Hepatocyte (in vitro differentiated cells): ENCODE data around the gene NUP85.

Experiments used
- EZH2 ChIP-seq: fragments of 200-600 bp; sonication (generic); IDR thresholded peaks from 2 replicates; pipeline ENCODE4 v1.6.1; 2016; ENCODE audit warnings: antibody characterized with exemption, mild to moderate bottlenecking, borderline replicate concordance
- EZH2phosphoT487 ChIP-seq: fragments of 200-600 bp; sonication (generic); IDR thresholded peaks from one replicate; pipeline ENCODE4 v1.6.1; 2018; ENCODE audit warnings: antibody characterized with exemption, mild to moderate bottlenecking, low read depth, moderate library complexity; ENCODE audit not compliant: unreplicated experiment, severe bottlenecking
- TF ChIP-seq, protein P1 (sequence below): fragments of 200-600 bp; sonication (generic); IDR thresholded peaks from 2 replicates; pipeline ENCODE4 v1.5.1; 2016; ENCODE audit warnings: antibody characterized with exemption, mild to moderate bottlenecking; ENCODE audit not compliant: poor library complexity

DNA sequence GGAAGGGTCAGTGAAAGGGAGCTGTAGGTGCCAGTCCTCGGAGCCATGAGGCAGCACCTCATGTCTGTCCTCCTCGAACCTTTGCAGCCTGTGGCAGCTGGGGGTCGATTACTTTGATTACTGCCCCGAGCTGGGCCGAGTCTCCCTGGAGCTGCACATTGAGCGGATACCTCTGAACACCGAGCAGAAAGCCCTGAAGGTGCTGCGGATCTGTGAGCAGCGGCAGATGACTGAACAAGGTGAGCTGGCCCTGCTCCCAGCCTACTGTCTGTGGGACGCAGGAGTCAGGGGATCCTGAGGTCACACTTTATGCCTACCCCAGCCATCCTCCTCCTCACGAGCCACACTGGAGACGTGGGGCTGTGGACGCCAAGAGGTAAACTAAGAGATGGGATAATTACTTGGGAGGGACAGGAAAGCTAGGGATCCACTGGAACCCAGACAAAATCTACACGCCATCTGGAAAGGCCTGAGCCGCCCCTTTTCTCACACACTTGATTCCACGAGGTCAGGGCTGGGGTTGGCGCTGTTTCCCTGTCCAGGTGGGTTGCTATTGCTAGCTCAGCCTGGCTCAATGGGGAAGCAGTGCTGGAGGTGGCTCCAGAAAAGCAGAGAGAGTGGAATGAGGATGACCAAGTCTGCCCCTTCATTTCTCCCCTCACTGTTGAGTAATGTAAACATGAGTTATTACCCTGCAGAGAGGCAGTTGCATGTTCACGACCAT is 26.4 kb downstream of the NUP85 start:
- TF ChIP-seq EZH2 (no peak), EZH2phosphoT487 (no peak)
- TF ChIP-seq, protein P1, sequence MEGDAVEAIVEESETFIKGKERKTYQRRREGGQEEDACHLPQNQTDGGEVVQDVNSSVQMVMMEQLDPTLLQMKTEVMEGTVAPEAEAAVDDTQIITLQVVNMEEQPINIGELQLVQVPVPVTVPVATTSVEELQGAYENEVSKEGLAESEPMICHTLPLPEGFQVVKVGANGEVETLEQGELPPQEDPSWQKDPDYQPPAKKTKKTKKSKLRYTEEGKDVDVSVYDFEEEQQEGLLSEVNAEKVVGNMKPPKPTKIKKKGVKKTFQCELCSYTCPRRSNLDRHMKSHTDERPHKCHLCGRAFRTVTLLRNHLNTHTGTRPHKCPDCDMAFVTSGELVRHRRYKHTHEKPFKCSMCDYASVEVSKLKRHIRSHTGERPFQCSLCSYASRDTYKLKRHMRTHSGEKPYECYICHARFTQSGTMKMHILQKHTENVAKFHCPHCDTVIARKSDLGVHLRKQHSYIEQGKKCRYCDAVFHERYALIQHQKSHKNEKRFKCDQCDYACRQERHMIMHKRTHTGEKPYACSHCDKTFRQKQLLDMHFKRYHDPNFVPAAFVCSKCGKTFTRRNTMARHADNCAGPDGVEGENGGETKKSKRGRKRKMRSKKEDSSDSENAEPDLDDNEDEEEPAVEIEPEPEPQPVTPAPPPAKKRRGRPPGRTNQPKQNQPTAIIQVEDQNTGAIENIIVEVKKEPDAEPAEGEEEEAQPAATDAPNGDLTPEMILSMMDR, result no peak
